Breast epithelium (tissue), 3 donors: ENCODE results near the gene LBHD2.

Source experiments
- POLR2A ChIP-seq: fragments of 450-650 bp; IDR thresholded peaks from one replicate; pipeline ENCODE4 v1.6.1; 2016; ENCODE audit warnings: antibody characterized with exemption, mild to moderate bottlenecking, moderate library complexity
- POLR2AphosphoS5 ChIP-seq, 3 donors: sonication (generic); formaldehyde crosslinking; IDR thresholded peaks; one replicate each; pipeline ENCODE4 v1.6.1; 2017; ENCODE audit warnings: antibody characterized with exemption in 3 of 3

- TF ChIP-seq POLR2A (no peak), POLR2AphosphoS5 (IDR thresholded peaks at IDR 0.05) (no peak)
These were observed 39.9 kb downstream of the LBHD2 start for GRCh38 chr14:103123634-103124500.
